Stomach (tissue), 4 donors: Measurements from ENCODE around the gene NLGN1.

Experiments used
- CTCF ChIP-seq, 7 experiments: fragments of 450-650 bp in 4 of 7; fragments of 200-600 bp in 3 of 7; sonication (generic) in 3 of 7; IDR thresholded peaks; one replicate each; pipeline ENCODE4 v1.5.1; 2016 to 2019; ENCODE audit warnings: antibody characterized with exemption in 7 of 7, control low read depth in 2 of 7, mild to moderate bottlenecking in 1 of 7
- EP300 ChIP-seq: sonication (generic); formaldehyde crosslinking; IDR thresholded peaks from one replicate; pipeline ENCODE4 v1.6.1; 2017; ENCODE audit warnings: antibody characterized with exemption

- TF ChIP-seq EP300 = no peak
- no peak for TF ChIP-seq CTCF (IDR thresholded peaks at IDR 0.05)
Measured at GRCh38 chr3:173954647-173955046, 557.1 kb downstream of the NLGN1 start.
